Measurements from ENCODE around the gene GABARAPL1.

GRCh38 chr12:10215436-10215835, 2.8 kb downstream of the GABARAPL1 start:
- TF ChIP-seq CTCF (IDR thresholded peaks at IDR 0.05) = no peak
- no peak for TF ChIP-seq TAF1 (IDR thresholded peaks at IDR 0.05; ENCODE audit: borderline replicate concordance, low read depth, low read length)
- no peak for TF ChIP-seq MAX (IDR thresholded peaks at IDR 0.05; ENCODE audit: low read depth)
- no peak for TF ChIP-seq MXI1 (IDR thresholded peaks at IDR 0.05; ENCODE audit: low read depth, low read length)

Data from SK-N-SH (cell line).